CD8-positive, alpha-beta memory T cell (primary cell): ENCODE data around the gene DDX47. TPM values are rescaled to one million over a fixed set of nuclear protein-coding genes. Genes with fewer than 3 reads are reported as not detected.

Source experiments
- CTCF ChIA-PET: fragments of 350-600 bp; sonication (Branson Sonifier 250); formaldehyde crosslinking; loops from one replicate; lab custom pipeline; 2021; ENCODE audit warnings: antibody characterized with exemption; lab: Charles Lee
- POLR2A ChIA-PET: fragments of 350-600 bp; sonication (Branson Sonifier 250); formaldehyde crosslinking; loops from one replicate; lab custom pipeline; 2021; ENCODE audit warnings: antibody characterized with exemption; lab: Charles Lee
- DNase-seq, 5 donors: peaks; one replicate each; pipeline versions ENCODE4 v3.0.0 to v3.0.0-alpha.2; 2020 to 2022; ENCODE audit warnings: mixed read lengths in 1 of 5
- H3K27ac ChIP-seq: one replicate; pipeline ENCODE4 v1.7.0; 2013; ENCODE audit warnings: low read depth, mild to moderate bottlenecking, low read length, moderate library complexity
- H3K27me3 ChIP-seq: 2 replicates; pipeline ENCODE4 v1.7.0; 2013; ENCODE audit warnings: low read length, mild to moderate bottlenecking; ENCODE audit not compliant: insufficient read depth, poor library complexity, severe bottlenecking
- H3K36me3 ChIP-seq: 2 replicates; pipeline ENCODE4 v1.7.0; 2013; ENCODE audit warnings: mild to moderate bottlenecking, low read length, moderate library complexity; ENCODE audit not compliant: insufficient read depth
- H3K4me1 ChIP-seq: 2 replicates; pipeline ENCODE4 v1.7.0; 2013; ENCODE audit warnings: mild to moderate bottlenecking, low read length, moderate library complexity; ENCODE audit not compliant: insufficient read depth
- H3K4me3 ChIP-seq: 2 replicates; pipeline ENCODE4 v1.7.0; 2013; ENCODE audit warnings: mild to moderate bottlenecking, low read length
- H3K9me3 ChIP-seq: 2 replicates; pipeline ENCODE4 v1.7.0; 2013; ENCODE audit warnings: mild to moderate bottlenecking, low read length
- H3K27ac Mint-ChIP-seq, 8 donors: one replicate each; pipeline ENCODE4 v1.8.0; 2020 to 2021; ENCODE audit warnings: mixed read lengths in 8 of 8, mild to moderate bottlenecking in 6 of 8, inconsistent platforms in 3 of 8, moderate library complexity in 3 of 8
- H3K27me3 Mint-ChIP-seq, 2 donors: one replicate each; pipeline ENCODE4 v1.8.0; 2020 to 2021; ENCODE audit warnings: mixed read lengths in 2 of 2, mild to moderate bottlenecking in 1 of 2, moderate library complexity in 1 of 2
- H3K36me3 Mint-ChIP-seq, 3 donors: one replicate each; pipeline ENCODE4 v1.8.0; 2020 to 2021; ENCODE audit warnings: mixed read lengths in 3 of 3, inconsistent platforms in 1 of 3, mild to moderate bottlenecking in 1 of 3
- H3K4me1 Mint-ChIP-seq, 3 donors: one replicate each; pipeline ENCODE4 v1.8.0; 2020 to 2021; ENCODE audit warnings: mixed read lengths in 3 of 3, inconsistent platforms in 1 of 3, mild to moderate bottlenecking in 1 of 3
- H3K4me3 Mint-ChIP-seq, 7 donors: one replicate each; pipeline ENCODE4 v1.8.0; 2020 to 2021; ENCODE audit warnings: mixed read lengths in 7 of 7, mild to moderate bottlenecking in 6 of 7, moderate library complexity in 4 of 7, inconsistent platforms in 2 of 7
- H3K9me3 Mint-ChIP-seq, 5 donors: one replicate each; pipeline ENCODE4 v1.8.0; 2020 to 2022; ENCODE audit warnings: mixed read lengths in 5 of 5, mild to moderate bottlenecking in 3 of 5, moderate library complexity in 2 of 5, inconsistent platforms in 1 of 5
- polyA plus RNA-seq: library from polyadenylated mRNA; unstranded; fragments of 300-500 nt; fragmentation: Illumina TruSeq; gene quantifications from one replicate; pipeline ENCODE4 v1.2.3, GENCODE V29; 2021
- total RNA-seq, 2 experiments: library from RNA; stranded (reverse); gene quantifications; one replicate each; pipeline ENCODE4 v1.2.3, GENCODE V29; 2021

DDX47 gene
- total and polyA plus RNA-seq, 3 experiments from 2014 or later = 64.5 to 106 (median 105) TPM

GRCh38 chr12:12877781-12878455, 64.8 kb downstream of the DDX47 start:
- ChIA-PET CTCF (no interaction called here), POLR2A (no interaction called here)
- Histone ChIP-seq H3K9me3 (no peaks in the 10 kb centered on the region), H3K4me1 (no peaks in the 10 kb centered on the region), H3K27ac (no peak overlapping the region), H3K4me3 (no peak overlapping the region), H3K36me3 (no peaks in the 10 kb centered on the region), H3K27me3 (no peaks in the 10 kb centered on the region)
- peaks cover 0 to 1% (median 0%) of the 10 kb centered on the region in 3 donors for H3K36me3 Mint-ChIP-seq
- H3K4me3 Mint-ChIP-seq = no peak overlapping the region
- no peak for DNase-seq
- H3K27me3 Mint-ChIP-seq = peaks cover 2 to 13% of the 10 kb centered on the region in 2 donors
- H3K27ac Mint-ChIP-seq = no peak overlapping the region
- H3K4me1 Mint-ChIP-seq = no peaks in the 10 kb centered on the region
- no peaks in the 10 kb centered on the region for H3K9me3 Mint-ChIP-seq

Other genes starting within 250 kb of the DDX47 start
- gene CREBL2, start 201.5 kb upstream of the DDX47 start, total RNA-seq = 10 to 100 TPM; 21.2 to 23.2 TPM
- gene CREBL2, start 201.5 kb upstream of the DDX47 start, polyA plus RNA-seq = 50.2 TPM
- gene GPR19, start 117.2 kb upstream of the DDX47 start, total RNA-seq = 1 to 10 TPM; 9.1 TPM
- 1.3 TPM for gene GPR19, start 117.2 kb upstream of the DDX47 start, polyA plus RNA-seq
- gene CDKN1B, start 96.0 kb upstream of the DDX47 start, total RNA-seq = 10 to 100 TPM; 47.1 to 48.7 TPM
- gene CDKN1B, start 96.0 kb upstream of the DDX47 start, polyA plus RNA-seq = 10.0 TPM
- 1 to 10 TPM; 2.7 TPM for gene APOLD1, start 27.7 kb upstream of the DDX47 start, total RNA-seq
- 0.68 TPM for gene APOLD1, start 27.7 kb upstream of the DDX47 start, polyA plus RNA-seq
- gene GPRC5A, start 78.2 kb downstream of the DDX47 start, total RNA-seq = not detected
- gene GPRC5A, start 78.2 kb downstream of the DDX47 start, polyA plus RNA-seq = not detected
- gene GPRC5D, start 138.8 kb downstream of the DDX47 start, total RNA-seq = not detected
- 0.35 TPM for gene GPRC5D, start 138.8 kb downstream of the DDX47 start, polyA plus RNA-seq
- 10 to 100 TPM; 13.6 to 14.9 TPM for gene HEBP1, start 186.9 kb downstream of the DDX47 start, total RNA-seq
- 16.6 TPM for gene HEBP1, start 186.9 kb downstream of the DDX47 start, polyA plus RNA-seq
- 1 to 10 TPM; 5.2 to 6.5 TPM for gene FAM234B, start 231.0 kb downstream of the DDX47 start, total RNA-seq
- 2.9 TPM for gene FAM234B, start 231.0 kb downstream of the DDX47 start, polyA plus RNA-seq